ENCODE results near the gene BMP5. TPM values are rescaled to one million over a fixed set of nuclear protein-coding genes. Genes with fewer than 3 reads are reported as not detected.

BMP5 gene
- total RNA-seq, 3 donors from 2014 or later (not counting 1 experiment from before 2014, with no cell fraction given) = not detected

DNA sequence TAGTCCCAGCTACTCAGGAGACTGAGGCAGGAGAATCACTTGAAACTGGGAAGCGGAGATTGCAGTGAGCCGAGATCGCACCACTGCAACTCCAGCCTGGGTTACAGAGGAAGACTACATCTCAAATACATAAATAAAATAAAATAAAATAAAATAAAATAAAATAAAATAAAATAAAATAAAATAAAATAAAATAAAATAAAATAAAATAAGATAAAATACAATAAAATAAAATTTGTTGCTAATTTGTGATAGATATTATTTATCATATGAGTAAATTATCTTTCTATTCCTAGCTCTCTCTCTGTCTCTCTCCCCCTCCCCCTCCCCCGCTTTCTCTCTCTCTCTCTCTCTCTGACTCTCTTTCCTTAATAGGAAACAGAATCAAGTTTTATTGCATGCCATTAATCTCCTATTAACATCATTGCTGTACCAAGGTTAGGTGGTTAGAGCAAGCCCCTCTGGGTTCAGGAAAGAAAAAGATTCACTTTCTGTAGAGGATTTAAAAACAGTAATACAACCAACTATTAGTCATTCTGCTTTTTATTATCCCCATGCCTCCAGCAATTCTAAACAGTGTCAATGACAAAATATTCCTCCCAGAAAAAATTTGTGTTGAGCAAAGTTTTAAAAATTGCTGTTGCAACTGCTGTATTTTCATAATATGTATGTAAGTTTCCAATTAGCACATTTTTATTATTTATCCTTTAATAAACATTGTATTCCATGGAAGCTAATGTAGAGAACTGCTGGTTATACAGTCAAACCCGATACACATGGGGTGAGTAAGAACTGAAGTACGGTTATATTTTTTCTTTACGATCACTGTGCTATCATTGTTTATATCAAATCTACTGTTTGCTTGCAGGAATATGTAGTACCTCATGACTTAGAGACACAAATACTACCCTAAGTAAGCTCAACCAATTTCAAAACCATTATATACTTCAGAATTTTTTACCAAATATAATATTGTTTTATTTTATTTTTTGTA, 22.1 kb downstream of the BMP5 start:
- no peaks in the 10 kb centered on the region for H3K36me3 ChIP-seq (ENCODE audit: control insufficient read depth, insufficient read depth, low read length)
- H3K4me1 ChIP-seq (ENCODE audit: control insufficient read depth, insufficient read depth, low read length) = no peaks in the 10 kb centered on the region
- Mint-ChIP-seq H3K9me3 (peaks cover 5 to 8% of the 10 kb centered on the region in 2 donors), H3K4me3 (no peak overlapping the region), H3K4me1 (no peaks in the 10 kb centered on the region), H3K36me3 (no peaks in the 10 kb centered on the region), H3K27me3 (ENCODE audit: low read depth in 2 of 2) (no peaks in the 10 kb centered on the region), H3K27ac (no peak overlapping the region)
- no peak for TF ChIP-seq CTCF (IDR thresholded peaks at IDR 0.05)
- ATAC-seq (no peak), DNase-seq (no peak)
- no peaks in the 10 kb centered on the region for H3K9me3 ChIP-seq (ENCODE audit: control insufficient read depth, insufficient read depth, low read length)
- no peak overlapping the region for H3K27ac ChIP-seq (ENCODE audit: low read length)
- no peak overlapping the region for H3K4me3 ChIP-seq (ENCODE audit: low read length)
- no peaks in the 10 kb centered on the region for H3K27me3 ChIP-seq (ENCODE audit: control insufficient read depth, insufficient read depth, low read length)
- intact Hi-C loops (cut with micrococcal nuclease) = no loop called here
- 100% methylated on average over 3 of the region's 7 CpGs for WGBS (ENCODE audit: insufficient coverage)

- no peak for DNase-seq
- intact Hi-C loops (cut with micrococcal nuclease) = no loop called here
- no peak overlapping the region for H3K4me3 Mint-ChIP-seq
- Histone ChIP-seq H3K9me3 (ENCODE audit: control insufficient read depth, insufficient read depth, low read length) (no peaks in the 10 kb centered on the region), H3K4me3 (ENCODE audit: low read length) (no peak overlapping the region), H3K27ac (ENCODE audit: low read length) (no peak overlapping the region), H3K27me3 (ENCODE audit: control insufficient read depth, insufficient read depth, low read length) (no peaks in the 10 kb centered on the region), H3K36me3 (ENCODE audit: control insufficient read depth, insufficient read depth, low read length) (no peaks in the 10 kb centered on the region), H3K4me1 (ENCODE audit: control insufficient read depth, insufficient read depth, low read length) (no peaks in the 10 kb centered on the region)
- no peaks in the 10 kb centered on the region for H3K4me1 Mint-ChIP-seq
- no peaks in the 10 kb centered on the region for H3K36me3 Mint-ChIP-seq
- H3K9me3 Mint-ChIP-seq = peaks cover 2 to 6% of the 10 kb centered on the region in 2 donors
- H3K27me3 Mint-ChIP-seq (ENCODE audit: low read depth in 2 of 2) = no peaks in the 10 kb centered on the region
- TF ChIP-seq CTCF (IDR thresholded peaks at IDR 0.05) = no peak
- H3K27ac Mint-ChIP-seq = no peak overlapping the region
- ATAC-seq = no peak
Measured at GRCh38 chr6:55841341-55841740, 34.0 kb downstream of the BMP5 start.

DNA sequence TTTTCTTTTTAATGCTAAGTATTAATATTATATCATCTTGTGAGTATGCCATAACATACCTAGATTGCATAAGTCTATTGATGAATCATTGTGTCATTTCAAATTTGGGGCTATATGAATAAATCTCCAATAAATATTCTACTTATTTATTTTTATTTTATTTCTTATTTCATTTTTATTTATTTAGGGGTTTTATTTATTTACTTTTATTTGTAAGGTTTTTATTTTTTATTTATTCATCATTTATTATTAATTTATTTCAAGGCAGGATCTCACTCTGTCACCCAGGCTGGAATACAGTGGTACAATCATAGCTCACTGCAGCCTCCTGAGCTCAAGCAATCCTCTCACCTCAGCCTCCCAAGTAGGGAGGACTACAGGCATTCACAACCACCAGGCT, 36.3 kb downstream of the BMP5 start:
- no peak overlapping the region for H3K27ac ChIP-seq (ENCODE audit: low read length)
- Mint-ChIP-seq H3K4me1 (no peaks in the 10 kb centered on the region), H3K9me3 (peaks cover 2 to 6% of the 10 kb centered on the region in 2 donors), H3K4me3 (no peak overlapping the region), H3K36me3 (no peaks in the 10 kb centered on the region), H3K27me3 (ENCODE audit: low read depth in 2 of 2) (no peaks in the 10 kb centered on the region), H3K27ac (no peak overlapping the region)
- H3K27me3 ChIP-seq (ENCODE audit: control insufficient read depth, insufficient read depth, low read length) = no peaks in the 10 kb centered on the region
- intact Hi-C loops (cut with micrococcal nuclease) = no loop called here
- H3K4me3 ChIP-seq (ENCODE audit: low read length) = no peak overlapping the region
- no peaks in the 10 kb centered on the region for H3K9me3 ChIP-seq (ENCODE audit: control insufficient read depth, insufficient read depth, low read length)
- ATAC-seq (no peak), DNase-seq (no peak)
- no peaks in the 10 kb centered on the region for H3K36me3 ChIP-seq (ENCODE audit: control insufficient read depth, insufficient read depth, low read length)
- no peak for TF ChIP-seq CTCF (IDR thresholded peaks at IDR 0.05)
- no peaks in the 10 kb centered on the region for H3K4me1 ChIP-seq (ENCODE audit: control insufficient read depth, insufficient read depth, low read length)
